Mucosa of gallbladder (tissue), 1 donor: Measurements from ENCODE around the gene PLA2G4E. TPM values are rescaled to one million over a fixed set of nuclear protein-coding genes. Genes with fewer than 3 reads are reported as not detected.

Experiments used
- DNase-seq: peaks from one replicate; pipeline ENCODE4 v3.0.0-alpha.2; 2020; ENCODE audit warnings: low spot score
- total RNA-seq: library from RNA; stranded (reverse); gene quantifications from one replicate; pipeline ENCODE4 v1.2.1, GENCODE V29; 2021
- donor health status: DM: no; HTN: no; CAD: no.

The PLA2G4E gene
- total RNA-seq: 0.09 TPM

- no peak for DNase-seq
Observed at GRCh38 chr15:42020713-42021273, at the start of gene PLA2G4E. Gene PLA2G4E, minus strand, starts transcription at chr15:42021042. Its CDS starts 12 bp downstream, at chr15:42021030.

GRCh38 chr15:42070279-42070975 lies 49.6 kb upstream of the PLA2G4E start:
- DNase-seq: no peak

GRCh38 chr15:42069496-42070278 lies 48.8 kb upstream of the PLA2G4E start:
- no peak for DNase-seq

GRCh38 chr15:42069025-42069424 lies 48.2 kb upstream of the PLA2G4E start:
- DNase-seq: no peak

GRCh38 chr15:42068601-42069000 lies 47.8 kb upstream of the PLA2G4E start:
- DNase-seq: no peak

- DNase-seq: no peak
Observed at GRCh38 chr15:42066764-42067415, 46.0 kb upstream of the PLA2G4E start.

GRCh38 chr15:42065468-42065867 lies 44.6 kb upstream of the PLA2G4E start:
- no peak for DNase-seq

- DNase-seq: no peak
Observed at GRCh38 chr15:42065033-42065432, 44.2 kb upstream of the PLA2G4E start.

GRCh38 chr15:42064271-42064670 lies 43.4 kb upstream of the PLA2G4E start:
- DNase-seq: no peak

GRCh38 chr15:42063122-42063848 lies 42.4 kb upstream of the PLA2G4E start:
- DNase-seq: no peak

GRCh38 chr15:42062284-42062806 lies 41.5 kb upstream of the PLA2G4E start:
- no peak for DNase-seq

GRCh38 chr15:42060797-42061196 lies 40.0 kb upstream of the PLA2G4E start:
- peak; percentile 41 for DNase-seq

- no peak for DNase-seq
Observed at GRCh38 chr15:42060477-42060763, 39.6 kb upstream of the PLA2G4E start.

- peak; percentile 66 for DNase-seq
Observed at GRCh38 chr15:42059661-42060476, 39.0 kb upstream of the PLA2G4E start.

GRCh38 chr15:42058791-42059190 lies 37.9 kb upstream of the PLA2G4E start:
- no peak for DNase-seq

- DNase-seq: no peak
Observed at GRCh38 chr15:42057799-42058646, 37.2 kb upstream of the PLA2G4E start.

- DNase-seq: peak; percentile 87
Observed at GRCh38 chr15:42056934-42057798, 36.3 kb upstream of the PLA2G4E start.

GRCh38 chr15:42053914-42054313 lies 33.1 kb upstream of the PLA2G4E start:
- no peak for DNase-seq

GRCh38 chr15:42053010-42053409 lies 32.2 kb upstream of the PLA2G4E start:
- no peak for DNase-seq
